Measurements from ENCODE around the gene CENPVL3.
"Not testable (repeated sequence)": the region's sequence is repeated elsewhere in the genome, so short reads cannot be mapped to it uniquely, and the experiment has no call there.

CENPVL3 gene

DNA sequence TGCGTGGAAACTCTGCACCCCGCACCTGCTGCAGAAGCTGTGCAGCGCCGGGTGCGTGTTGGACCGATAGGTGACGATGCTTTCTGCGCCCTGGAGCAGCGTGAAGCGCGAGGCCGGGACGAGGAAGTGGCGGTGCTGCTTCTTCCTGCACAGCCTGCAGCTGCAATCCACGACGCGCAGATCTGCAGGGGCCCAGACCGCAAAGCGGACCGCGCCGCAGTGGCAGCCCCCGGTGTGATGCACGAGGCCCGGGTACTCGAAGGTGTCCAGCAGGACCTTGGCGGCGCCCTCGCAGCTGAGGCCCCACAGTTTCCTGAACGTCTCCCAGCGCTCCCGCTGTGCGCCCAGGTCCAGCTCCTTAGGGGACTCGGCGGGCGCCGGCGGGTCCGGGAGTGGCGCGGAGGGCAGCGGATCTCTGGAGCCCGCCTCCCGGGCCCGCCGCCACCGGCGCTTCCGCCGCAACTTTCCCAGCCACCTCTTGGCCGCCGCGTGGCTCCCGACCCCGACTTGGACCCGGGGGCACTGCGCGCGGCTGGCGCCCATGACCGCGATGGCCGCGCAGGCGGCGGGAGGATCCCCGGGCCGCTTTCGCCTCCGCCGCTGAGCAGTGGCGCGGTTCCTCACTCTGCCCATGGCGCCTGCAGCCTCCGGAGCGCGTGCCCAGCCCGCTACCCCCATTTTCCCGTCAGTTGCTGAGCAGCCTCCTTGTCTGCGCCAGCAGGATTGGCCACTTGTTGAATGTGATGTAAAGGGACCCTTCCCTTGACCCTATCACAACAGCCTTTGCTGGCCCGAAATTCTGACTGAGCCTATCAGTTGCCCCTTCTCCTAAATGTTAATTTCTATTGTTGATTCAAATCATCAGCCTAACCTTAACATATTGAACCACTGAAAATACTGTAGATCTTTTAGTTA is at the start of gene CENPVL3:
Gene CENPVL3 (minus strand): TSS at position 672 of the 915 bp plus-strand sequence. CDS start 39 bp downstream, at position 633.
- H3K4me3 ChIP-seq (ENCODE audit: low read depth, low read length), result peak within 1 kb of the TSS; percentile 22
- DNase-seq (ENCODE audit: low read depth), result not testable (repeated sequence)

DNA sequence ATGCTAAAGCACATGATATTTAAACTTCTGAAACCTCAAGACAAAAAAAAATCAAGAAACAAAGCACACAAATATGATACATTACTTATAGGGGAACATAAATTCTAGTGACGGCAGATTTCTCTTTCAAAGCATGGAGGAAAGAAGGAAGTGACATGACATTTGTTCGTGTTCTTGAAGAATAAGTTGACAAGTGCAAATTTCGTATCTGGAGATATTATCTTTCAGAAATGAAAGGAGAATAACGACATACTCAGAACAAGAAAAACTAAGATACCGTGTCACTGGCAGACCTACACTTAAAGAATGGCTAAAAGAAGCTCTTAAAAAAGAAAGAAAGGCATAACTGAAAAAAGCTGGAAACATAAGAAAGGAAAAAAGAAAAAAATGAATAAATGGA is 47.3 kb upstream of the CENPVL3 start:
- H3K4me3 ChIP-seq (ENCODE audit: low read depth, low read length), result no peak overlapping the region
- no peak for DNase-seq (ENCODE audit: low read depth)

DNA sequence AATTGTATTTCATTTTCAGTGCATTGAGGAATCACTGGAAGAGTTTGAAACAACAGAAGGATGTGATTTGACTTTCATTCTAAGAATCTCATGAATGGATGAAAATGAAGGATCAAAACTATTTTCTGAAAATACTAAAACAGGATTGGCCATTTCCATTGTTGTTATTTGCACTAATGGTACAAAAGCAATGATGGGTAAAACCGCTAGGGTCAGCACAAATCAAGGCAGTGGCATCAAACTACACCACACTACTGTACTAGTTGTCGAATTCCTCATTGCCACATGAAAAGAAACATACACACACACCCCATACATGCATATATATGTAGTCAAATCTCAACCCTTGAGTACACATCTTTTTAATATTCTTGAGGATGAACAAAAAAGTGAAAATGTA is 24.7 kb upstream of the CENPVL3 start:
- no peak for DNase-seq (ENCODE audit: low read depth)
- H3K4me3 ChIP-seq (ENCODE audit: low read depth, low read length), result no peak overlapping the region

DNA sequence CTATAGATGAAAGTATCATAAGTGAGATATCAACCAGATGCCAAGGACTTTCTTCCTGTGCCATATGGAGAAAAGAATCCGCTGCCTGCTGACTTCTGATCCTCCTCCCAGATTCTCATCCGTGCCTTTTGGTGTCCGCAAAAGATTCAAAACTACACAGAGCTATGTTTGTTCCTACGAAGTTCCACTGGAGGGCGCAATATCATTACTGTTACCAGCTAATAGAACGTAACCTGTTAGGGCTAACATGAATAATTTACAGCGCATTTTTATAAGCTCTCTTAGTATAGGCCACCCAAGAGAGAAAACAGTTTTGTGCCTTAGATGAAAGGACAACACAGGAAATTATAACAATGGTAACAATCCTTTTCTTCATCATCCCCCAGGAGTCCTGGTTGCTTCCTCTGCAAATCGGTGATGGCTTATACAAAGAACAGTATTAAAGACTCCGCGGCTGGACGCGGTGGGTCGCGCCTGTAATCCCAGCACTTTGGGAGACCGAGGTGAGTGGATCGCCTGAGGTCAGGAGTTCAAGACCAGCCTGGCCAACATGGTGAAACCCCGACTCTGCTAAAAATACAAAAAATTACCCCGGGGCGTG is 22.8 kb upstream of the CENPVL3 start:
- no peak overlapping the region for H3K4me3 ChIP-seq (ENCODE audit: low read depth, low read length)
- peak; percentile 20 for DNase-seq (ENCODE audit: low read depth)

DNA sequence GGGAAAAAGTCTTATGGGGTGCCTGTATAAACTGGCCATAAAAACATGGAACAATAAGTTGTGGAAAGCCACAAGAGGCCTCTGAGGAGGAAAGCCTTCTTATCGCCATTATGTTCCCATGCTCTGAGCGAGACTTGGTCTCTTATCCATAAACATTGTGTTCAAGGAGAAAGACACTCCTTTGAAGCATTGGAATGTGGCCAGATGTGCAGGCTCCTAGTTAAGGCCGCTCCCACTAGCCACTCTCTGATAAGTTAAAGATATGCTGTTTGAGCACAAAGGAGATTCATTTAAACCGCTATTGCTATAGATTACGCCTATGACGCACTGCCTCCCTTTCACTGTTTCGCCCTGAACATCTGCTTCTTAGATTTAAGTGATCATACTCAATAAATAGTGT is 17.8 kb upstream of the CENPVL3 start:
- H3K4me3 ChIP-seq (ENCODE audit: low read depth, low read length), result not testable (repeated sequence)

DNA sequence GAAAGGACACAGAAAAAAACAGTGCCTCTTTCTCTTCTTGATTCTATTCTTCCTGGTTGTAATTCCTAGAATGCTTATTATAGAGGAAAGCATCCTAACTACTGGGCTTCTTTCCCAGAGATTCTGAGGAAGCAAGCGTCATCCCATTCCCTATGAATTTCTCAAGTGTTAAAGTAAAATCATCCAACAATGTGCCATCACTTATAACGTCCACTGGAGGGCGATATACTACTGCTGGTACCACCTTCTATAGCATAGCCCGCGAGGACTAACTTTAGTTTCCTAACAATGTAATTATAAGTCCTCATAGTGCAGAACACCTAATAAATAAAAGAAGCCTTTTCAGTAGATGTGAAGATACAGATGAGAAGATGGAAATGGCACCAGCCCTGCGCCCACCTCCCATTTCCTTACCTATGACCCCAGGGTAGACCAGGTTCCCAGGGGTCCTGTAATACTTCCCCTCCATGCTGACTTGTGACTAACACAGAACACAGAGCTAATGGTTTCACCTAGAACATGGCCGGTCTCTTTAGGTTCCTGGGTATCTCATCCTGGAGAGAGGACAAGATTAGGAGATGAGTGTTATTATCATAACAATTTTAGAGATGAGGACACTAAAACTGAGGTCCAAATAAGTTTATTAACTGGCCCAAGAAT is 4.2 kb downstream of the CENPVL3 start:
- no peak overlapping the region for H3K4me3 ChIP-seq (ENCODE audit: low read depth, low read length)
- no peak for DNase-seq (ENCODE audit: low read depth)

More for the DNA sequence above, 17.8 kb upstream of the CENPVL3 start:
- DNase-seq (ENCODE audit: low read depth), result not testable (repeated sequence)

DNA sequence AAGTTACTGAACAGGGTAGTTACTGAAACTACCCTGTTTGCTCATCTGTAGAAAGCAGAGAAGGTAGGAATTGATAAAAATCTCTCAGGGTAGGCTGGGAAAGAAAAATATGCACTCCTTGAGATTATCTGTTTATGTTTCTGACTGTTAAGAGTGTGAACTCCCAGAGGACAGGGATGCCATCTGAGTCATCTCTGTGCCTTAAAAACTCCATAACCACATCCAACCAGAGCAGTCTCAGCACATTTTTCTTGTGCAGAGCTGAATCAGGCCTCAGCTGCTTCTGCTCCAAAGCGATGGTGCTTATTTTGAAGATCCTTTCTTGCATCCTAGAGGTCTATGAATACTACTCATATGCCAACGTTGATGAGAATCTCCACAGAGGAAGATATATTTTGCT is 9.9 kb downstream of the CENPVL3 start:
- no peak overlapping the region for H3K4me3 ChIP-seq (ENCODE audit: low read depth, low read length)
- peak; percentile 35 for DNase-seq (ENCODE audit: low read depth)

DNA sequence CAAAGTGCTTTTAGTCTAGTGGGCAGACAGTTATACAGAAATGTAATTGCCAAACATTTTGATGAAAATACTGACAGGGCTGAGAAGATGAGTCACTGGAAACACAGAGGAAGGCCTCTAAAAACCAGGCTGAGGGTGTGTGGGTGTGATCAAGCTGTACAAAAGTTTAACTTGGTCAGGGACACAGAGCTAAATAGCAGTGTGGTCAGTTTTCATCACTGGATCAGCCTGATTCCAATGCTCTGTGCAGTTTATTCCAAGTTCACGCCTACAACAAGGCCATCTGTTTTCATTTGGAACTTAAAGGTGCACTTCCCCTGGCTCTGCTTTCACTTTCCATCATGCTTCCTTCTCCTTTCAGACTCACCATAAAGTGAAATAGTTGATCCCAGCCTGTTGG is 10.6 kb downstream of the CENPVL3 start:
- no peak overlapping the region for H3K4me3 ChIP-seq (ENCODE audit: low read depth, low read length)
- peak; percentile 60 for DNase-seq (ENCODE audit: low read depth)

DNA sequence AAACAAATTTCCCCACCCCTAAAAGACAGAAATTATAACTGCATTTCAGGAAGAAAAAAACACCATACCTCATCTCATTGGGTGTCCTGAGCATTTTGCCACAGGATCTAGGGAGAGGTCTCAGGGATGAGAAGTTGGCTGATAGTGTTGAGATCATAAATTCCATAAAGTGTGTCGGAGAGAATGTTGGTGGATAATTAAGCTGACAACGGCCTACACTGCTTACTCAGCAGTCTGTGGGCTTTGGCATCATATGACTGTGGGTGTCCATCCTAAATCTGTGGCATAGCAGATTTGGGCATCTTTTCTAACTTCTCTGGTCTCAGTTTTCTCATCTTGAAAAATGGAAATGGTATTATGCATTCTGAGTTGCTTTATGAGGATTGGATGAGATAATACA is 12.3 kb downstream of the CENPVL3 start:
- no peak overlapping the region for H3K4me3 ChIP-seq (ENCODE audit: low read depth, low read length)
- DNase-seq (ENCODE audit: low read depth), result no peak

DNA sequence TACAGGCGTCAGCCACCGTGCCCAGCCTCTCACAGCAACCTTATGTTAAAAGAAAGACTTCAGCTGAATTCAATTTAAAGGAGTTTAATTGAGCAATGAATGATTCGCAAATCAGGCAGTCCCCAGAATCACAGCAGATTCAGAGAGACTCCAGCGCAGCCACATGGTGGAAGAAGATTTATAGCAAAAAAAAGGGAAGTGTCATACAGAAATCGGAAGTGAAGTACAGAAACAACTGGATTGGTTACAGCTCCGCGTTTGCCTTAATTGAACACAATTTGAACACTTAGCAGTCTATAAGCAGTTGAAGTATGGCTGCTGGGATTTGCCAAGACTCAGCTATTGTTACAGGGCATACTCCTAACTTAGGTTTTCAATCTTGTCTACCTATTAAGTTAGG is 19.8 kb downstream of the CENPVL3 start:
- no peak overlapping the region for H3K4me3 ChIP-seq (ENCODE audit: low read depth, low read length)
- DNase-seq (ENCODE audit: low read depth), result no peak

DNA sequence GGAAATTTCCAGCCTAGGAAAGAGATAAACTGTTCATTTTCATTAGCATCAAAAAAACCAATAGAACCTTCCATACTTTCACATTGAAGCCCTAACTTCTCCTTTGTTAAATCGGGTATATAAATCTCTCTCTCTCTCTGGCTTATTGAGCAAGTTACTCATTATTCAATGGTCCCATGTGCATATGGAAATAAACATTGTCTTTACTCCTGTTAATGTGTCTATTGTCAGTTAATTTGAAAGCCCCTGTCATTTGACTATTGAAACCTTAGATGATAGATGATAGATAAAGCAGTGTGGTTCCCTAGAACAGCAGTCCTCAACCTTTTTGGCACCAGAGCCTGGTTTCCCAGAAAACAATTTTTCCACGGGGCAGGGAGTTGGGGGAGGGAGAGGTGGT is 46.8 kb downstream of the CENPVL3 start:
- DNase-seq (ENCODE audit: low read depth), result no peak
- no peak overlapping the region for H3K4me3 ChIP-seq (ENCODE audit: low read depth, low read length)

DNA sequence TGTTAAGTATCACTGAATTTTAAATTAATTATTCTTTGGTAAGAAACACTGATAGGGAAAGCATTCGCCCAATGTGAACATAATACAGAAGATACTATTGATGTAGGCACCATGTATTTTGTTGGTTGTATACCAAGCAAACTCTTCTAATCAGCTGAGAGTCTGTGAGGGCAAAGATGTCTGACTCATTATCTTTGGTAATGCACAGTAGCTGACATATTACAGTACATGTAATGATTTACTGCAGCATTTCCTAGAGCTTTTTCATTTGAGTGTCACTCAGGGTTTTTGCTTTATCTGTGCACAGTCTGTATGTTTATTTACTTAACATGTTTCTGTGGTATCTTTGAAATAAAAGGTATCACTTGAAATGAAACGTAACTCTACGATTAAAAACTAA is 49.2 kb downstream of the CENPVL3 start:
- no peak for DNase-seq (ENCODE audit: low read depth)
- no peak overlapping the region for H3K4me3 ChIP-seq (ENCODE audit: low read depth, low read length)

DNA sequence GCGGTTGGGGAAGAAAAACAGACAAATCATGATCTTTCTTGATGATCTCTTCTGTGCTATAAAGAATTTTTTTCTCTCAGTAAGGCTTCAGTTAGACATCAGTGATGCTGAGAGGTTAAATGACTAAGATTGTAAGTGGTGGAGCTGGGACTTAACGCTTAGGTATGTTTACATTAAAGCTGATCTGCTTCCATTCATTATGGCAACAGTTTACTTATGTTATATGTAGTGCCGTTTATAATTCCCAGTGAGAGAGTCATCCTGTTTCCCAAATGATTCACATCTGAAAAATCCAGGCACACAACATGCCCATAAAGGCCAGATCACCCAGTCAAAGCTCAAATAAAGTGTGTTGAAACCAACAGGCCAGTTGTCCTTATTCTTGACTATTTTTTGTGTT is 50.1 kb downstream of the CENPVL3 start:
- peak; percentile 59 for DNase-seq (ENCODE audit: low read depth)
- H3K4me3 ChIP-seq (ENCODE audit: low read depth, low read length), result no peak overlapping the region

Data from skeletal muscle cell (primary cell).